ENCODE measurements around the gene CNTN5. TPM values are rescaled to one million over a fixed set of nuclear protein-coding genes. Genes with fewer than 3 reads are reported as not detected.
"Not testable (repeated sequence)": the region's sequence is repeated elsewhere in the genome, so short reads cannot be mapped to it uniquely, and the experiment has no call there.

Gene CNTN5
- total and polyA plus RNA-seq, 2 donors (not counting 1 experiment from before 2014, with no cell fraction given) = 0.17 TPM; not detected in 1

DNA sequence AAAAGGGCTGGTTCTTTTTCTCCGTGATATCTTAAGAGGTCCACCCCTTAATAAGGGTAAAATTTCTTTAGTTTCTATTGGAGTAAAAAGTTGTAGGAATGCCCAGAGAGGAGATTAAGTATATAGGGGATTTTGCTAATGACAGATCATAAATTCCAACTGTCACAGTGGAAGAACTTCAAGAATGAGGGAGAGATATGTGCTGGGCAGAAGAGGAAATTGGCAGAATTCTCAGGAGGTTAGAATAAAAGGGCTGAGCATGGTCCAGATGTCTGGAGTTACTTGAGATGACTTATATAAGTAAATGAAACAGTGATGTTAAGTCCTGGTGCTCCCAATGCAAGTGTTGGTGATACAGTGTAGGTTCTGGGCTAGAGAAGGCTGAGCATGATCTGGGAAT lies 1248.8 kb downstream of the CNTN5 start:
- Histone ChIP-seq H3K4me3 (replicated peaks in 1 of 4; ENCODE audit: control extremely low read depth in 1 of 4, insufficient read depth in 1 of 4, low read depth in 3 of 4, low read length in 4 of 4) (no peak overlapping the region), H3K36me3 (ENCODE audit: control insufficient read depth, insufficient read depth, low read length) (no peaks in the 10 kb centered on the region), H3K4me1 (ENCODE audit: control insufficient read depth, extremely low read depth, insufficient read depth, low read length) (no peaks in the 10 kb centered on the region), H3K9me3 (ENCODE audit: control insufficient read depth, insufficient read depth, low read depth, low read length) (no peaks in the 10 kb centered on the region), H3K79me2 (ENCODE audit: control insufficient read depth, insufficient read depth, low read length) (no peaks in the 10 kb centered on the region), H4K20me1 (ENCODE audit: control insufficient read depth, extremely low read depth, insufficient read depth, low read length) (no peaks in the 10 kb centered on the region), H3K27me3 (ENCODE audit: control insufficient read depth, insufficient read depth, low read length) (no peaks in the 10 kb centered on the region), H3K4me2 (ENCODE audit: extremely low read depth, insufficient read depth, low read length) (no peak overlapping the region), H2AFZ (ENCODE audit: low read length) (no peak overlapping the region), H3K27ac (ENCODE audit: insufficient read depth, low read length) (no peak overlapping the region), H3K9ac (ENCODE audit: insufficient read depth, low read length) (no peak overlapping the region)
- TF ChIP-seq CTCF (conservative IDR thresholded peaks at IDR 0.05 in 1 of 2, IDR thresholded peaks at IDR 0.05 in 1 of 2; ENCODE audit: low read depth in 1 of 2, low read length in 2 of 2) (no peak), EZH2 (IDR thresholded peaks at IDR 0.05; ENCODE audit: low read length, missing control alignments) (no peak)
- DNase-seq (ENCODE audit: low read depth in 2 of 2) = no peak

DNA sequence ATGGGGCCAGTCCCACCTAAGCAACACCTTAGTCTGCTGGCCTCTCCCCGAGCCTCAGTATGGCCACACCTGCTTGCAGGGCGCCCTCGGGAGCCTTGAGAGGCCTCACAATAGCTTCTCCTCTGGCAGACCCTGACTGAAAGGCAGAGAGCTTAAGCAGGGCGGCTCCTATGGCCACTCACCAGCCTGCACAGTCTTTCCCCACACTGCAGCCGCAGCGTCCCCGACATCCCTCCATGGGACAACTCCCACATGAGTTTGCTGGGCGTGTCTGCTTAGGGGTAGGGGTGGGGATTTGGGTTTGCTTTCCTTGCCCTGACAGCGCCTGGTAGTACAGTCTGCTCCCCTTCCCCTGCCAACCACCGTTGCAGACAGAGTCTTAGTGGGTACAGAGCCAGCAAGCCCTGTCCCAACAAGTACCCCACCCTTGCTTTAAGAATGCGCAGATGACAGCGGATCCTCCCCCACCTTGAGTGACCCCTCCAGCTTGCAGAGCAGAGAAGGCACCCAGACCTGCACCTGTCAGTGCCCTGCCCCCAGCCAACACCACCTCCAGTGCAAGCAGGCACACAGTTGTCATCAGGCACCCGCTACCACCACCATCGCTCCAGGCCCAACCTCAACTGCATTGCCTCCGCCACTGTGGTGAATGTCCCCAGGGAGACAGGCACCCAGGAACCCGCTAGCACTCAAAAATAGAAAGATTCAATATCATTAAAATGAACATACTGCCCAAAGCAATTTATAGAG lies 1252.5 kb downstream of the CNTN5 start:
- no peaks in the 10 kb centered on the region for H3K27me3 ChIP-seq (ENCODE audit: control insufficient read depth, insufficient read depth, low read length)
- no peak overlapping the region for H3K4me2 ChIP-seq (ENCODE audit: extremely low read depth, insufficient read depth, low read length)
- no peak for DNase-seq (ENCODE audit: low read depth in 2 of 2)
- H3K79me2 ChIP-seq (ENCODE audit: control insufficient read depth, insufficient read depth, low read length) = no peaks in the 10 kb centered on the region
- H4K20me1 ChIP-seq (ENCODE audit: control insufficient read depth, extremely low read depth, insufficient read depth, low read length) = no peaks in the 10 kb centered on the region
- H3K4me1 ChIP-seq (ENCODE audit: control insufficient read depth, extremely low read depth, insufficient read depth, low read length) = no peaks in the 10 kb centered on the region
- H3K4me3 ChIP-seq (replicated peaks in 1 of 4; ENCODE audit: control extremely low read depth in 1 of 4, insufficient read depth in 1 of 4, low read depth in 3 of 4, low read length in 4 of 4) = no peak overlapping the region
- H2AFZ ChIP-seq (ENCODE audit: low read length) = no peak overlapping the region
- no peaks in the 10 kb centered on the region for H3K9me3 ChIP-seq (ENCODE audit: control insufficient read depth, insufficient read depth, low read depth, low read length)
- no peaks in the 10 kb centered on the region for H3K36me3 ChIP-seq (ENCODE audit: control insufficient read depth, insufficient read depth, low read length)
- TF ChIP-seq EZH2 (IDR thresholded peaks at IDR 0.05; ENCODE audit: low read length, missing control alignments) (no peak), CTCF (conservative IDR thresholded peaks at IDR 0.05 in 1 of 2, IDR thresholded peaks at IDR 0.05 in 1 of 2; ENCODE audit: low read depth in 1 of 2, low read length in 2 of 2) (no peak)
- H3K9ac ChIP-seq (ENCODE audit: insufficient read depth, low read length) = no peak overlapping the region
- H3K27ac ChIP-seq (ENCODE audit: insufficient read depth, low read length) = no peak overlapping the region

- not testable (repeated sequence) for H3K27ac ChIP-seq (ENCODE audit: insufficient read depth, low read length); H3K36me3 ChIP-seq (ENCODE audit: control insufficient read depth, insufficient read depth, low read length); H2AFZ ChIP-seq (ENCODE audit: low read length); H3K27me3 ChIP-seq (ENCODE audit: control insufficient read depth, insufficient read depth, low read length); H3K4me2 ChIP-seq (ENCODE audit: extremely low read depth, insufficient read depth, low read length); H3K9ac ChIP-seq (ENCODE audit: insufficient read depth, low read length); H3K9me3 ChIP-seq (ENCODE audit: control insufficient read depth, insufficient read depth, low read depth, low read length); H3K4me1 ChIP-seq (ENCODE audit: control insufficient read depth, extremely low read depth, insufficient read depth, low read length); H3K79me2 ChIP-seq (ENCODE audit: control insufficient read depth, insufficient read depth, low read length); H4K20me1 ChIP-seq (ENCODE audit: control insufficient read depth, extremely low read depth, insufficient read depth, low read length); DNase-seq (ENCODE audit: low read depth in 2 of 2); H3K4me3 ChIP-seq (replicated peaks in 1 of 4; ENCODE audit: control extremely low read depth in 1 of 4, insufficient read depth in 1 of 4, low read depth in 3 of 4, low read length in 4 of 4)
Observed at GRCh38 chr11:100274466-100274865, 1253.7 kb downstream of the CNTN5 start.
